ENCODE data around the gene VAMP8. TPM values are rescaled to one million over a fixed set of nuclear protein-coding genes. Genes with fewer than 3 reads are reported as not detected.

VAMP8 gene
- total RNA-seq, 1 donor from 2014 or later = 235 TPM

GRCh38 chr2:85545780-85546240 is 31.6 kb upstream of the VAMP8 start:
- no peak overlapping the region for H3K27ac ChIP-seq
- TF ChIP-seq CTCF (IDR thresholded peaks at IDR 0.05) = no peak
- no peak for ATAC-seq
- peaks cover 26% of the 10 kb centered on the region for H3K4me1 ChIP-seq
- no peak overlapping the region for H3K4me3 ChIP-seq
- intact Hi-C loops (cut with DNase I) = loop anchor here (2.0 kb wide), 1 partner anchor 125 kb away; no protein-coding TSS in a partner anchor
- DNase-seq = no peak
- no peaks in the 10 kb centered on the region for H3K9me3 ChIP-seq
- H3K27me3 ChIP-seq = no peaks in the 10 kb centered on the region
- H3K36me3 ChIP-seq = peaks cover 99% of the 10 kb centered on the region

- DNase-seq (no peak), ATAC-seq (no peak)
- intact Hi-C loops (cut with DNase I) = loop anchor here (2.0 kb wide), 1 partner anchor 126 kb away; no protein-coding TSS in a partner anchor
- no peak for TF ChIP-seq CTCF (IDR thresholded peaks at IDR 0.05)
- Histone ChIP-seq H3K4me3 (no peak overlapping the region), H3K27ac (no peak overlapping the region), H3K27me3 (no peaks in the 10 kb centered on the region), H3K4me1 (peaks cover 13% of the 10 kb centered on the region), H3K9me3 (no peaks in the 10 kb centered on the region), H3K36me3 (peaks cover 97% of the 10 kb centered on the region)
These were observed 30.1 kb upstream of the VAMP8 start for GRCh38 chr2:85547089-85547858.

- Histone ChIP-seq H3K4me1 (peaks cover 8% of the 10 kb centered on the region), H3K27me3 (no peaks in the 10 kb centered on the region), H3K4me3 (no peak overlapping the region), H3K27ac (no peak overlapping the region), H3K9me3 (no peaks in the 10 kb centered on the region), H3K36me3 (peaks cover 97% of the 10 kb centered on the region)
- DNase-seq (no peak), ATAC-seq (no peak)
- TF ChIP-seq CTCF (IDR thresholded peaks at IDR 0.05) = no peak
- intact Hi-C loops (cut with DNase I) = loop anchor here (2.0 kb wide), 1 partner anchor 127 kb away; no protein-coding TSS in a partner anchor
These were observed 29.4 kb upstream of the VAMP8 start for GRCh38 chr2:85547859-85548607.

- ATAC-seq (no peak), DNase-seq (no peak)
- Histone ChIP-seq H3K4me3 (no peak overlapping the region), H3K4me1 (peaks cover 5% of the 10 kb centered on the region), H3K27ac (no peak overlapping the region), H3K36me3 (peaks cover 97% of the 10 kb centered on the region), H3K9me3 (no peaks in the 10 kb centered on the region), H3K27me3 (no peaks in the 10 kb centered on the region)
- intact Hi-C loops (cut with DNase I) = no loop called here
- TF ChIP-seq CTCF (IDR thresholded peaks at IDR 0.05) = no peak
These were observed 28.8 kb upstream of the VAMP8 start for GRCh38 chr2:85548608-85548900.

GRCh38 chr2:85549095-85549494 is 28.3 kb upstream of the VAMP8 start:
- Histone ChIP-seq H3K36me3 (peaks cover 97% of the 10 kb centered on the region), H3K4me3 (no peak overlapping the region), H3K27me3 (no peaks in the 10 kb centered on the region), H3K27ac (peak overlapping the region; percentile 20), H3K9me3 (no peaks in the 10 kb centered on the region), H3K4me1 (peaks cover 5% of the 10 kb centered on the region)
- intact Hi-C loops (cut with DNase I) = no loop called here
- TF ChIP-seq CTCF (IDR thresholded peaks at IDR 0.05) = no peak
- ATAC-seq = no peak
- DNase-seq = no peak

All from upper lobe of right lung (tissue), 1 donor.